ENCODE measurements around the gene IL4I1.

Gene IL4I1

GRCh38 chr19:49894879-49895565, 1.7 kb downstream of the IL4I1 start:
- Histone ChIP-seq H3K27me3 (ENCODE audit: insufficient read depth, low read depth) (no peaks in the 10 kb centered on the region), H3K4me3 (IDR thresholded peaks at IDR 0.05; ENCODE audit: insufficient read depth, low read depth, low read length) (no peak overlapping the region), H2AFZ (ENCODE audit: low read depth) (no peak overlapping the region; the same call in 1 of the 2 replicates), H3K4me2 (peak overlapping the region; percentile 80), H3K9ac (peak overlapping the region; percentile 29; the same call in 1 of the 2 replicates), H3K36me3 (ENCODE audit: insufficient read depth) (no peaks in the 10 kb centered on the region), H3K4me1 (ENCODE audit: low read depth, poor library complexity, severe bottlenecking) (peaks cover 74% of the 10 kb centered on the region), H4K20me1 (ENCODE audit: insufficient read depth) (no peaks in the 10 kb centered on the region), H3K79me2 (ENCODE audit: insufficient read depth, low read depth) (no peaks in the 10 kb centered on the region), H3K27ac (peak overlapping the region; percentile 47)
- no peak for TF ChIP-seq CTCF (conservative IDR thresholded peaks at IDR 0.05; ENCODE audit: low read depth, low read length)

- H2AFZ ChIP-seq (ENCODE audit: low read depth), result no peak overlapping the region
- no peak overlapping the region; the same call in 1 of the 2 replicates for H3K27ac ChIP-seq
- H3K79me2 ChIP-seq (ENCODE audit: insufficient read depth, low read depth), result no peaks in the 10 kb centered on the region
- no peak for TF ChIP-seq CTCF (conservative IDR thresholded peaks at IDR 0.05; ENCODE audit: low read depth, low read length)
- peaks cover 74% of the 10 kb centered on the region for H3K4me1 ChIP-seq (ENCODE audit: low read depth, poor library complexity, severe bottlenecking)
- H3K27me3 ChIP-seq (ENCODE audit: insufficient read depth, low read depth), result no peaks in the 10 kb centered on the region
- no peaks in the 10 kb centered on the region for H3K36me3 ChIP-seq (ENCODE audit: insufficient read depth)
- H3K4me3 ChIP-seq (IDR thresholded peaks at IDR 0.05; ENCODE audit: insufficient read depth, low read depth, low read length), result no peak overlapping the region
- no peak overlapping the region for H3K9ac ChIP-seq
- H4K20me1 ChIP-seq (ENCODE audit: insufficient read depth), result no peaks in the 10 kb centered on the region
- 0 out of 2 replicates have a peak overlapping the region, but pooled peaks have one; percentile 80 for H3K4me2 ChIP-seq
Observed at GRCh38 chr19:49894011-49894664, 2.5 kb downstream of the IL4I1 start.

GRCh38 chr19:49892716-49893115, 4.0 kb downstream of the IL4I1 start:
- Histone ChIP-seq H3K4me2 (no peak overlapping the region), H4K20me1 (ENCODE audit: insufficient read depth) (no peaks in the 10 kb centered on the region), H3K27ac (no peak overlapping the region), H3K9ac (no peak overlapping the region), H3K4me3 (IDR thresholded peaks at IDR 0.05; ENCODE audit: insufficient read depth, low read depth, low read length) (no peak overlapping the region), H2AFZ (ENCODE audit: low read depth) (no peak overlapping the region), H3K4me1 (ENCODE audit: low read depth, poor library complexity, severe bottlenecking) (peaks cover 62% of the 10 kb centered on the region), H3K36me3 (ENCODE audit: insufficient read depth) (no peaks in the 10 kb centered on the region), H3K79me2 (ENCODE audit: insufficient read depth, low read depth) (no peaks in the 10 kb centered on the region), H3K27me3 (ENCODE audit: insufficient read depth, low read depth) (no peaks in the 10 kb centered on the region)
- TF ChIP-seq CTCF (conservative IDR thresholded peaks at IDR 0.05; ENCODE audit: low read depth, low read length), result no peak

GRCh38 chr19:49891393-49891792, 5.3 kb downstream of the IL4I1 start:
- Histone ChIP-seq H3K36me3 (ENCODE audit: insufficient read depth) (no peaks in the 10 kb centered on the region), H2AFZ (ENCODE audit: low read depth) (no peak overlapping the region), H3K4me1 (ENCODE audit: low read depth, poor library complexity, severe bottlenecking) (peaks cover 48% of the 10 kb centered on the region), H3K4me2 (no peak overlapping the region), H4K20me1 (ENCODE audit: insufficient read depth) (no peaks in the 10 kb centered on the region), H3K27me3 (ENCODE audit: insufficient read depth, low read depth) (no peaks in the 10 kb centered on the region), H3K9ac (no peak overlapping the region), H3K27ac (no peak overlapping the region), H3K4me3 (IDR thresholded peaks at IDR 0.05; ENCODE audit: insufficient read depth, low read depth, low read length) (no peak overlapping the region), H3K79me2 (ENCODE audit: insufficient read depth, low read depth) (no peaks in the 10 kb centered on the region)
- no peak for TF ChIP-seq CTCF (conservative IDR thresholded peaks at IDR 0.05; ENCODE audit: low read depth, low read length)

Data from KMS-11 (cell line).